HepG2 (cell line): ENCODE results near the gene FAM222A. TPM values are rescaled to one million over a fixed set of nuclear protein-coding genes. Genes with fewer than 3 reads are reported as not detected.
A peak's percentile ranks its signal among the peaks of the same experiment; 100 is the strongest.

Experiments
- CAMTA2 ChIP-seq: sonication (generic); formaldehyde crosslinking; IDR thresholded peaks from 2 replicates; pipeline ENCODE4 v1.4.0; 2020; ENCODE audit warnings: mild to moderate bottlenecking, missing genetic modification reagents, borderline replicate concordance
- ETV5 ChIP-seq: IDR thresholded peaks from 2 replicates; pipeline ENCODE4 v1.6.1; 2018; ENCODE audit warnings: missing biosample characterization, missing genetic modification reagents, inconsistent platforms, borderline replicate concordance
- ETV6 ChIP-seq: sonication (generic); formaldehyde crosslinking; conservative IDR thresholded peaks from 2 replicates; pipeline ENCODE4 v1.4.0; 2020; ENCODE audit warnings: missing genetic modification reagents
- FOXO4 ChIP-seq: sonication (generic); formaldehyde crosslinking; conservative IDR thresholded peaks from 2 replicates; pipeline ENCODE4 v1.8.1; 2023; ENCODE audit warnings: missing genetic modification reagents
- HHEX ChIP-seq: IDR thresholded peaks from 2 replicates; pipeline ENCODE4 v1.6.1; 2016; ENCODE audit warnings: control low read depth
- IKZF1 ChIP-seq: fragments of 450-650 bp; IDR thresholded peaks from 2 replicates; pipeline ENCODE4 v1.7.1; 2016
- MATR3 ChIP-seq: sonication (generic); formaldehyde crosslinking; IDR thresholded peaks from 2 replicates; pipeline ENCODE4 v1.4.0; 2020; ENCODE audit warnings: missing genetic modification reagents
- NFAT5 ChIP-seq: sonication (generic); formaldehyde crosslinking; IDR thresholded peaks from 2 replicates; pipeline ENCODE4 v1.4.0; 2020; ENCODE audit warnings: missing genetic modification reagents
- PBX2 ChIP-seq: IDR thresholded peaks from 2 replicates; pipeline ENCODE4 v1.6.1; 2016; ENCODE audit warnings: control low read depth
- POLR2A ChIP-seq, 2 experiments: IDR thresholded peaks; 2 replicates each; pipeline ENCODE4 v1.6.1; 2011; ENCODE audit warnings: low read depth in 2 of 2, low read length in 2 of 2, mild to moderate bottlenecking in 1 of 2, moderate library complexity in 1 of 2; ENCODE audit not compliant: insufficient read depth in 1 of 2
- SAP130 ChIP-seq: IDR thresholded peaks from 2 replicates; pipeline ENCODE4 v1.6.1; 2016; ENCODE audit warnings: low read depth
- TBX3 ChIP-seq: fragments of 450-650 bp; IDR thresholded peaks from 2 replicates; pipeline ENCODE4 v1.6.1; 2017; ENCODE audit warnings: antibody characterized with exemption, mild to moderate bottlenecking, inconsistent platforms, borderline replicate concordance
- TCF7 ChIP-seq: sonication (generic); IDR thresholded peaks from 2 replicates; pipeline ENCODE4 v1.6.1; 2016; ENCODE audit warnings: antibody characterized with exemption, low read depth
- TFAP4 ChIP-seq: sonication (generic); IDR thresholded peaks from 2 replicates; pipeline ENCODE4 v1.6.1; 2016; ENCODE audit warnings: low read depth, borderline replicate concordance
- ZBTB7A ChIP-seq: sonication (generic); formaldehyde crosslinking; IDR thresholded peaks from 2 replicates; pipeline ENCODE4 v1.8.0; 2022; ENCODE audit warnings: mild to moderate bottlenecking, missing genetic modification reagents
- ZNF33B ChIP-seq: sonication (generic); formaldehyde crosslinking; IDR thresholded peaks from 2 replicates; pipeline ENCODE4 v1.5.1; 2020; ENCODE audit warnings: mild to moderate bottlenecking, missing genetic modification reagents
- ZNF354B ChIP-seq: sonication (generic); formaldehyde crosslinking; IDR thresholded peaks from 2 replicates; pipeline ENCODE4 v1.8.0; 2022; ENCODE audit warnings: mild to moderate bottlenecking, missing genetic modification reagents
- ZNF710 ChIP-seq: sonication (generic); formaldehyde crosslinking; IDR thresholded peaks from 2 replicates; pipeline ENCODE4 v1.5.0; 2020; ENCODE audit warnings: mild to moderate bottlenecking, missing genetic modification reagents, borderline replicate concordance
- ZNF724P ChIP-seq: sonication (generic); formaldehyde crosslinking; IDR thresholded peaks from 2 replicates; pipeline ENCODE4 v1.8.0; 2022; ENCODE audit warnings: missing genetic modification reagents, borderline replicate concordance
- polyA plus RNA-seq, 8 experiments: library from polyadenylated mRNA; depleted of rRNA in 3 of 8; stranded (reverse) in 7 of 8; unstranded in 1 of 8; fragments of >200 nt; fragmentation: Illumina TruSeq in 4 of 8; extraction: Trizol in 4 of 8; gene quantifications; 2 replicates each; pipeline versions ENCODE4 v1.2.1 to v1.2.3, GENCODE V29; 2011 to 2016; ENCODE audit warnings: low read depth in 4 of 8, missing spikeins in 1 of 8, mixed read lengths in 1 of 8; ENCODE audit not compliant: insufficient read depth in 1 of 8
- total RNA-seq, 5 experiments: library from RNA; depleted of rRNA; stranded (reverse); fragments of >200 nt; fragmentation: Illumina TruSeq; extraction: Trizol; gene quantifications; 2 replicates each; pipeline ENCODE4 v1.2.3, GENCODE V29; 2016; ENCODE audit warnings: low read depth in 1 of 5

FAM222A gene
- total and polyA plus RNA-seq, 2 of the 13 experiments (the other 11 are each of a cell fraction or from before 2014, with no cell fraction given), result 2.7 to 9.6 TPM

GRCh38 chr12:109711596-109712461 is 1.8 kb upstream of the FAM222A start (continued):
- TF ChIP-seq FOXO4 (CRISPR knock-in tag) (no peak), TFAP4 (peak; percentile 49; the same call in 1 of the 2 replicates), SAP130 (peak; percentile 51; the same call in 1 of the 2 replicates), PBX2 (CRISPR knock-in tag) (peak; percentile 78), TCF7 (no peak), TBX3 (no peak), IKZF1 (no peak), NFAT5 (CRISPR knock-in tag) (no peak), CAMTA2 (CRISPR knock-in tag) (no peak), ZNF724P (no peak), ETV5 (CRISPR knock-in tag) (no peak), ETV6 (CRISPR knock-in tag) (no peak), ZBTB7A (no peak), ZNF710 (no peak), POLR2A (IDR thresholded peaks at IDR 0.05; ENCODE audit: insufficient read depth in 1 of 2, low read depth in 2 of 2, low read length in 2 of 2) (no peak), ZNF354B (no peak), MATR3 (CRISPR knock-in tag) (no peak), ZNF33B (CRISPR knock-in tag) (no peak), HHEX (CRISPR knock-in tag) (no peak)
